HepG2 (cell line): ENCODE data around the gene ATP9A. TPM values are rescaled to one million over a fixed set of nuclear protein-coding genes. Genes with fewer than 3 reads are reported as not detected.

ENCODE experiments used
- ATAC-seq: fragments of 200-7000 bp; cut with Tn5 transposase; 3 replicates; pipeline ENCODE4 v1.9.1; 2020; ENCODE audit warnings: mild to moderate bottlenecking, moderate library complexity
- BruUV-seq: library from RNA; stranded (reverse); fragments of 400-500 nt; replicated peaks from 2 replicates; lab custom pipeline; 2021; lab: Mats Ljungman, UMichigan
- CTCF ChIA-PET: fragments of 300-600 bp; formaldehyde crosslinking; extraction: SDS; loops from one replicate; lab custom pipeline; 2021; ENCODE audit warnings: low total read pairs, inconsistent platforms, low intra/inter-chr PET ratio; lab: Yijun Ruan, JAX
- POLR2A ChIA-PET: fragments of 350-600 bp; sonication (Branson Sonifier 250); formaldehyde crosslinking; loops from one replicate; lab custom pipeline; 2020; ENCODE audit warnings: antibody characterized with exemption, inconsistent platforms; lab: Yijun Ruan, JAX
- DNase-seq: peaks from one replicate; pipeline ENCODE4 v3.0.0-alpha.2; 2015; ENCODE audit warnings: low spot score
- FAIRE-seq: peaks from 3 replicates; lab custom pipeline; 2011; peaks lifted over from hg19 to GRCh38; lab: Jason Lieb, UNC
- H2AFZ ChIP-seq: one replicate; pipeline ENCODE4 v1.6.1; 2011; ENCODE audit warnings: low read length, inconsistent platforms
- H3K27ac ChIP-seq: fragments of 300-600 bp; 3 replicates; pipeline ENCODE4 v1.8.0; 2011; ENCODE audit warnings: mixed run types, mild to moderate bottlenecking, mixed read lengths, low read length, inconsistent platforms; ENCODE audit not compliant: insufficient read depth; ENCODE audit errors: extremely low read length
- H3K27me3 ChIP-seq, 2 experiments: fragments of 200-600 bp in 1 of 2; 2 replicates in 1 of 2; 3 replicates in 1 of 2; pipeline versions ENCODE4 v1.6.0 to v1.8.0; 2011; ENCODE audit warnings: low read length in 2 of 2, mild to moderate bottlenecking in 2 of 2, moderate library complexity in 2 of 2, inconsistent platforms in 1 of 2; ENCODE audit not compliant: insufficient read depth in 2 of 2, control insufficient read depth in 1 of 2
- H3K36me3 ChIP-seq, 2 experiments: fragments of 200-600 bp in 1 of 2; replicated peaks in 1 of 2; 2 replicates in 1 of 2; 3 replicates in 1 of 2; pipeline versions ENCODE4 v1.5.1 to v1.8.0; 2011; ENCODE audit warnings: low read length in 2 of 2, inconsistent platforms in 1 of 2; ENCODE audit not compliant: insufficient read depth in 2 of 2, control insufficient read depth in 1 of 2
- H3K4me1 ChIP-seq: 2 replicates; pipeline ENCODE4 v1.5.1; 2012; ENCODE audit warnings: low read length, inconsistent platforms; ENCODE audit not compliant: insufficient read depth
- H3K4me2 ChIP-seq: 2 replicates; pipeline ENCODE4 v1.6.0; 2011; ENCODE audit warnings: low read depth, low read length, inconsistent platforms
- H3K4me3 ChIP-seq, 3 experiments: fragments of 200-600 bp in 1 of 3; sonication (generic), shearing (Covaris generic) in 1 of 3; replicated peaks in 1 of 3; 2 replicates each; pipeline ENCODE4 v1.5.1; 2011 to 2016; ENCODE audit warnings: low read length in 3 of 3, inconsistent platforms in 2 of 3, low read depth in 2 of 3, mild to moderate bottlenecking in 2 of 3, control low read depth in 1 of 3, mixed read lengths in 1 of 3; ENCODE audit not compliant: insufficient read depth in 1 of 3
- H3K79me2 ChIP-seq: one replicate; pipeline ENCODE4 v1.6.1; 2011; ENCODE audit warnings: low read length, inconsistent platforms; ENCODE audit not compliant: insufficient read depth
- H3K9ac ChIP-seq: 2 replicates; pipeline ENCODE4 v1.6.0; 2011; ENCODE audit warnings: mild to moderate bottlenecking, low read depth, low read length, inconsistent platforms; ENCODE audit not compliant: insufficient read depth
- H3K9me3 ChIP-seq: 2 replicates; pipeline ENCODE4 v1.5.1; 2012; ENCODE audit warnings: mild to moderate bottlenecking, low read length
- H4K20me1 ChIP-seq: 2 replicates; pipeline ENCODE4 v1.6.0; 2011; ENCODE audit warnings: inconsistent platforms, mild to moderate bottlenecking, low read length, moderate library complexity; ENCODE audit not compliant: insufficient read depth
- ATM ChIP-seq: fragments of 450-650 bp; IDR thresholded peaks from 2 replicates; pipeline ENCODE4 v1.7.1; 2017; ENCODE audit warnings: mild to moderate bottlenecking, borderline replicate concordance
- FOXM1 ChIP-seq: sonication (generic); formaldehyde crosslinking; IDR thresholded peaks from 2 replicates; pipeline ENCODE4 v1.5.0; 2020; ENCODE audit warnings: missing genetic modification reagents
- KMT2A ChIP-seq: sonication (generic); formaldehyde crosslinking; IDR thresholded peaks from 2 replicates; pipeline ENCODE4 v1.4.0; 2020; ENCODE audit warnings: missing genetic modification reagents
- SALL1 ChIP-seq: sonication (generic); formaldehyde crosslinking; IDR thresholded peaks from 2 replicates; pipeline ENCODE4 v1.8.0; 2022; ENCODE audit warnings: mild to moderate bottlenecking, missing genetic modification reagents
- SKIL ChIP-seq: sonication (generic); formaldehyde crosslinking; IDR thresholded peaks from 2 replicates; pipeline ENCODE4 v1.8.0; 2022; ENCODE audit warnings: missing genetic modification reagents, mild to moderate bottlenecking, moderate library complexity, borderline replicate concordance
- STAG1 ChIP-seq: sonication (generic); formaldehyde crosslinking; IDR thresholded peaks from 2 replicates; pipeline ENCODE4 v1.4.0; 2020; ENCODE audit warnings: missing genetic modification reagents
- TCF7L2 ChIP-seq: IDR thresholded peaks from 2 replicates; pipeline ENCODE4 v1.6.1; 2011; ENCODE audit warnings: mild to moderate bottlenecking, low read depth, low read length, moderate library complexity
- ZFP62 ChIP-seq: sonication (generic); formaldehyde crosslinking; IDR thresholded peaks from 2 replicates; pipeline ENCODE4 v1.4.0; 2020; ENCODE audit warnings: missing genetic modification reagents
- ZMYM3 ChIP-seq: sonication (generic); formaldehyde crosslinking; IDR thresholded peaks from 2 replicates; pipeline ENCODE4 v1.5.1; 2020; ENCODE audit warnings: mild to moderate bottlenecking, missing genetic modification reagents
- ZNF510 ChIP-seq: sonication (generic); formaldehyde crosslinking; IDR thresholded peaks from 2 replicates; pipeline ENCODE4 v1.4.0; 2020; ENCODE audit warnings: low read depth, mild to moderate bottlenecking, missing genetic modification reagents
- ZNF670 ChIP-seq: sonication (generic); formaldehyde crosslinking; IDR thresholded peaks from 2 replicates; pipeline ENCODE4 v1.8.0; 2022; ENCODE audit warnings: mild to moderate bottlenecking, missing genetic modification reagents, borderline replicate concordance
- ZNF772 ChIP-seq: sonication (generic); formaldehyde crosslinking; IDR thresholded peaks from 2 replicates; pipeline ENCODE4 v1.5.0; 2020; ENCODE audit warnings: mild to moderate bottlenecking, missing genetic modification reagents
- ZNF816 ChIP-seq: sonication (generic); formaldehyde crosslinking; IDR thresholded peaks from 2 replicates; pipeline ENCODE4 v1.8.0; 2022; ENCODE audit warnings: missing genetic modification reagents, mild to moderate bottlenecking, borderline replicate concordance
- WGBS: methylation state at CpG from one replicate; pipeline ENCODE4 v1.1.6; 2017; ENCODE audit warnings: low lambda C conversion rate; 5-methylcytosine and 5-hydroxymethylcytosine counted together
- in situ Hi-C: cut with HindIII; loops from 2 replicates; pipeline ENCODE4 v1.10.0; 2017; ENCODE audit warnings: low pct_unique_long_range_greater_than_20kb; ENCODE audit not compliant: extremely low pct_ligation_motif_present
- intact Hi-C: fragments of 100-400 bp; cut with micrococcal nuclease; formaldehyde crosslinking; loops from one replicate; pipeline ENCODE4 v1.10.0; 2022; ENCODE audit not compliant: unreplicated experiment
- polyA plus RNA-seq, 8 experiments: library from polyadenylated mRNA; depleted of rRNA in 3 of 8; stranded (reverse) in 7 of 8; unstranded in 1 of 8; fragments of >200 nt; fragmentation: Illumina TruSeq in 4 of 8; extraction: Trizol in 4 of 8; gene quantifications; 2 replicates each; pipeline versions ENCODE4 v1.2.1 to v1.2.3, GENCODE V29; 2011 to 2016; ENCODE audit warnings: low read depth in 4 of 8, missing spikeins in 1 of 8, mixed read lengths in 1 of 8; ENCODE audit not compliant: insufficient read depth in 1 of 8
- total RNA-seq, 5 experiments: library from RNA; depleted of rRNA; stranded (reverse); fragments of >200 nt; fragmentation: Illumina TruSeq; extraction: Trizol; gene quantifications; 2 replicates each; pipeline ENCODE4 v1.2.3, GENCODE V29; 2016; ENCODE audit warnings: low read depth in 1 of 5
- TF ChIP-seq, protein P1 (sequence below): sonication (generic); formaldehyde crosslinking; IDR thresholded peaks from 2 replicates; pipeline ENCODE4 v1.8.1; 2022; ENCODE audit warnings: mild to moderate bottlenecking, missing genetic modification reagents
- TF ChIP-seq, protein P2 (sequence below): sonication (generic); formaldehyde crosslinking; IDR thresholded peaks from 2 replicates; pipeline ENCODE4 v1.5.1; 2020; ENCODE audit warnings: missing genetic modification reagents, mild to moderate bottlenecking, borderline replicate concordance

The ATP9A gene
- total and polyA plus RNA-seq, 2 of the 13 experiments (the other 11 are each of a cell fraction or from before 2014, with no cell fraction given) = 11.8 to 18.5 TPM

DNA sequence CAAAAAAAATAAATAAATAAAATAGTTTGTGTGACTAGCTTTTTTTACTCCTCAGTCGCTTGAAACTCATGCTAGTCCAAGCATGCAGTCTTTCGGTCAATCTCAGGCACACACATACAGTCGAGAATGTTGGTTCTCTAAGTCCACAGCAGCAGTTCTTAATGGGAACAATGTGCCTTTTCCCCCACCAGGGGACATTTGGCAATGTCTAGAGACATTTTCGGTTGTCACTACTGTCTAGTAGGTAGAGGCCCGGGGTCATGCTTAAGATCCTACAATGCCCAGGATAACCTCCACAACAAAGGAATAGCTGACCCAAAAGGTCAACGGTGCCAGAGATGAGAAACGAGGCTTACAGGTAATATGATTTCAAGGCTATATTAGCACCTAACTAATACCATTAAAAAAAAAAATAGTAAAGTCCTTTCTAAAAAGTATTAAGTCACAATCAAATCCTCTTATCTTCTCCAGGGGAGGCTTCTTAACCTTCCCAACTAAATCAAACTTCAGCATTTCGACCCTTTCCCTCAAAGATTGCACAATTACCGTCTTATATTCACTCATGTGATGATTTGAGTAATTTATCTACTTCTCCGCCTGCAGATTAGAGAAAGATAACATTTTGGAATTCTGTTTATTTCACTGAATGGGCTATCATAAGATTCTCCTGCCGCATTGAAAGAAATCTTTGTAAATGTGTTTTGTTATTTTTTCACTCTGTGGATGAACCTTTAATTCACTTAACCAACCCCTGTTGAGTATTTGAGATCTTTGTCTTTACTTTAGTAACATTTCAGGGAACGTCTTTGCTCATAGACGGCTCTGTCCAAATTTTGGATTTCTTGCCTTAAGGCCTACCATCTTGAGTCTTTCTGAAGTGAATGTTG, 42.2 kb upstream of the ATP9A start:
- WGBS = 33% methylated on average over 13 of the region's 13 CpGs
- TF ChIP-seq, protein P1, sequence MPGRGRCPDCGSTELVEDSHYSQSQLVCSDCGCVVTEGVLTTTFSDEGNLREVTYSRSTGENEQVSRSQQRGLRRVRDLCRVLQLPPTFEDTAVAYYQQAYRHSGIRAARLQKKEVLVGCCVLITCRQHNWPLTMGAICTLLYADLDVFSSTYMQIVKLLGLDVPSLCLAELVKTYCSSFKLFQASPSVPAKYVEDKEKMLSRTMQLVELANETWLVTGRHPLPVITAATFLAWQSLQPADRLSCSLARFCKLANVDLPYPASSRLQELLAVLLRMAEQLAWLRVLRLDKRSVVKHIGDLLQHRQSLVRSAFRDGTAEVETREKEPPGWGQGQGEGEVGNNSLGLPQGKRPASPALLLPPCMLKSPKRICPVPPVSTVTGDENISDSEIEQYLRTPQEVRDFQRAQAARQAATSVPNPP (CRISPR knock-in tag) = no peak
- no peak for TF ChIP-seq KMT2A (CRISPR knock-in tag)
- 0 out of 2 replicates have a peak, but pooled peaks have one; percentile 21 for TF ChIP-seq ZFP62 (CRISPR knock-in tag)
- peak; percentile 48; the same call in 1 of the 2 replicates for TF ChIP-seq ZNF816 (CRISPR knock-in tag)
- TF ChIP-seq FOXM1 (CRISPR knock-in tag) = no peak
- 0 out of 2 replicates have a peak, but pooled peaks have one; percentile 12 for TF ChIP-seq SALL1 (CRISPR knock-in tag)
- TF ChIP-seq ATM = no peak
- TF ChIP-seq ZNF670 (CRISPR knock-in tag) = 0 out of 2 replicates have a peak, but pooled peaks have one; percentile 63
- 0 out of 2 replicates have a peak, but pooled peaks have one; percentile 18 for TF ChIP-seq TCF7L2
- TF ChIP-seq, protein P2, sequence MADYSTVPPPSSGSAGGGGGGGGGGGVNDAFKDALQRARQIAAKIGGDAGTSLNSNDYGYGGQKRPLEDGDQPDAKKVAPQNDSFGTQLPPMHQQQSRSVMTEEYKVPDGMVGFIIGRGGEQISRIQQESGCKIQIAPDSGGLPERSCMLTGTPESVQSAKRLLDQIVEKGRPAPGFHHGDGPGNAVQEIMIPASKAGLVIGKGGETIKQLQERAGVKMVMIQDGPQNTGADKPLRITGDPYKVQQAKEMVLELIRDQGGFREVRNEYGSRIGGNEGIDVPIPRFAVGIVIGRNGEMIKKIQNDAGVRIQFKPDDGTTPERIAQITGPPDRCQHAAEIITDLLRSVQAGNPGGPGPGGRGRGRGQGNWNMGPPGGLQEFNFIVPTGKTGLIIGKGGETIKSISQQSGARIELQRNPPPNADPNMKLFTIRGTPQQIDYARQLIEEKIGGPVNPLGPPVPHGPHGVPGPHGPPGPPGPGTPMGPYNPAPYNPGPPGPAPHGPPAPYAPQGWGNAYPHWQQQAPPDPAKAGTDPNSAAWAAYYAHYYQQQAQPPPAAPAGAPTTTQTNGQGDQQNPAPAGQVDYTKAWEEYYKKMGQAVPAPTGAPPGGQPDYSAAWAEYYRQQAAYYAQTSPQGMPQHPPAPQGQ (CRISPR knock-in tag) = no peak
- TF ChIP-seq ZMYM3 (CRISPR knock-in tag) = no peak
- TF ChIP-seq ZNF772 = no peak
- peak; percentile 30; the same call in 1 of the 2 replicates for TF ChIP-seq ZNF510
- no peak for TF ChIP-seq SKIL (CRISPR knock-in tag)
- TF ChIP-seq STAG1 (CRISPR knock-in tag) = 0 out of 2 replicates have a peak, but pooled peaks have one; percentile 7

More for the DNA sequence above, 42.2 kb upstream of the ATP9A start:
- intact Hi-C loops (loop anchor here (10.0 kb wide), 1 partner anchor 84 kb away; no protein-coding TSS in a partner anchor), in situ Hi-C loops (no loop called here)
- Histone ChIP-seq H2AFZ (peak overlapping the region; percentile 15), H4K20me1 (no peaks in the 10 kb centered on the region), H3K27ac (peak overlapping the region; percentile 4), H3K4me2 (peak overlapping the region; percentile 38), H3K79me2 (no peaks in the 10 kb centered on the region), H3K9me3 (no peaks in the 10 kb centered on the region), H3K4me1 (peaks cover 56% of the 10 kb centered on the region), H3K4me3 (no peak overlapping the region), H3K36me3 (no peaks in the 10 kb centered on the region), H3K9ac (no peak overlapping the region), H3K27me3 (no peaks in the 10 kb centered on the region)
- DNase-seq (peak; percentile 48), ATAC-seq (peak; percentile 84), FAIRE-seq (no peak)
- POLR2A ChIA-PET = no interaction called here
- BruUV-seq = no TSS peak
- CTCF ChIA-PET = no interaction called here
